ENCODE results near the gene NEK1. TPM values are rescaled to one million over a fixed set of nuclear protein-coding genes. Genes with fewer than 3 reads are reported as not detected.
"Not testable (repeated sequence)": the region's sequence is repeated elsewhere in the genome, so short reads cannot be mapped to it uniquely, and the experiment has no call there.

The NEK1 gene
- total RNA-seq, 4 donors from 2014 or later = 66.9 to 100 (median 90.5) TPM

- TF ChIP-seq CTCF (IDR thresholded peaks at IDR 0.05) (no peak), EP300 (IDR thresholded peaks at IDR 0.05) (no peak), POLR2A (IDR thresholded peaks at IDR 0.05) (no peak)
- WGBS, 2 donors = 66 to 78% methylated on average over 2 of the region's 2 CpGs
- no peaks in the 10 kb centered on the region for H3K27me3 ChIP-seq
- peaks cover 0 to 100% (median 0%) of the 10 kb centered on the region in 3 donors for H3K36me3 ChIP-seq
- H3K4me1 ChIP-seq = no peaks in the 10 kb centered on the region
- no peak for DNase-seq (ENCODE audit: low spot score in 2 of 2)
- H3K9me3 ChIP-seq = no peaks in the 10 kb centered on the region
- H3K27ac ChIP-seq = no peak overlapping the region
- no peak overlapping the region for H3K4me3 ChIP-seq
Measured at GRCh38 chr4:169530048-169530447, 82.3 kb downstream of the NEK1 start.

- peaks cover 0 to 66% (median 0%) of the 10 kb centered on the region in 3 donors for H3K36me3 ChIP-seq
- no peak overlapping the region for H3K4me3 ChIP-seq
- no peaks in the 10 kb centered on the region for H3K9me3 ChIP-seq
- no peak for DNase-seq (ENCODE audit: low spot score in 2 of 2)
- TF ChIP-seq POLR2A (IDR thresholded peaks at IDR 0.05) (no peak), CTCF (IDR thresholded peaks at IDR 0.05) (no peak), EP300 (IDR thresholded peaks at IDR 0.05) (no peak)
- H3K27ac ChIP-seq = no peak overlapping the region
- H3K27me3 ChIP-seq = no peaks in the 10 kb centered on the region
- H3K4me1 ChIP-seq = no peaks in the 10 kb centered on the region
Measured at GRCh38 chr4:169523796-169524195, 88.6 kb downstream of the NEK1 start.

- Histone ChIP-seq H3K27me3 (no peaks in the 10 kb centered on the region), H3K4me1 (no peaks in the 10 kb centered on the region), H3K9me3 (peaks cover 0 to 3% (median 0%) of the 10 kb centered on the region in 4 donors), H3K4me3 (no peak overlapping the region), H3K27ac (no peak overlapping the region), H3K36me3 (peaks cover 0 to 40% (median 0%) of the 10 kb centered on the region in 3 donors)
- DNase-seq (ENCODE audit: low spot score in 2 of 2) = no peak
- TF ChIP-seq POLR2A (IDR thresholded peaks at IDR 0.05) = no peak
- TF ChIP-seq EP300 (IDR thresholded peaks at IDR 0.05) = no peak
- no peak for TF ChIP-seq CTCF (IDR thresholded peaks at IDR 0.05)
- WGBS, 2 donors = 91 to 94% methylated on average over 3 of the region's 3 CpGs
Measured at GRCh38 chr4:169510617-169511016, 101.8 kb downstream of the NEK1 start.

- no peak for TF ChIP-seq CTCF (IDR thresholded peaks at IDR 0.05)
- no peak for TF ChIP-seq EP300 (IDR thresholded peaks at IDR 0.05)
- TF ChIP-seq POLR2A (IDR thresholded peaks at IDR 0.05) = no peak
- H3K4me3 ChIP-seq = no peak overlapping the region
- H3K9me3 ChIP-seq = peaks cover 0 to 35% (median 4%) of the 10 kb centered on the region in 4 donors
- no peak overlapping the region for H3K27ac ChIP-seq
- no peaks in the 10 kb centered on the region for H3K27me3 ChIP-seq
- H3K4me1 ChIP-seq = no peaks in the 10 kb centered on the region
- no peak for DNase-seq (ENCODE audit: low spot score in 2 of 2)
- peaks cover 0 to 73% (median 2%) of the 10 kb centered on the region in 3 donors for H3K36me3 ChIP-seq
- 81 to 83% methylated on average over 2 of the region's 2 CpGs for WGBS, 2 donors
Measured at GRCh38 chr4:169506903-169507302, 105.5 kb downstream of the NEK1 start.

- WGBS, 2 donors = 98 to 99% methylated on average over 11 of the region's 11 CpGs
- not testable (repeated sequence) for H3K27me3 ChIP-seq; H3K4me1 ChIP-seq; DNase-seq (ENCODE audit: low spot score in 2 of 2); H3K4me3 ChIP-seq; H3K27ac ChIP-seq
- H3K9me3 ChIP-seq = peaks cover 0 to 32% (median 6%) of the 10 kb centered on the region in 4 donors
- H3K36me3 ChIP-seq = peaks cover 2 to 59% (median 4%) of the 10 kb centered on the region in 3 donors
Measured at GRCh38 chr4:169499907-169500306, 112.5 kb downstream of the NEK1 start.

- Histone ChIP-seq H3K36me3 (peaks cover 0 to 44% (median 0%) of the 10 kb centered on the region in 3 donors), H3K9me3 (peaks cover 0 to 36% (median 4%) of the 10 kb centered on the region in 4 donors)
- H3K27ac ChIP-seq; H3K4me1 ChIP-seq; DNase-seq (ENCODE audit: low spot score in 2 of 2); H3K4me3 ChIP-seq; H3K27me3 ChIP-seq: not testable (repeated sequence)
- 91 to 92% methylated on average over 3 of the region's 3 CpGs for WGBS, 2 donors
Measured at GRCh38 chr4:169494234-169494633, 118.1 kb downstream of the NEK1 start.
